ENCODE results near the gene CACNA1C. TPM values are rescaled to one million over a fixed set of nuclear protein-coding genes. Genes with fewer than 3 reads are reported as not detected.
A peak's percentile ranks its signal among the peaks of the same experiment; 100 is the strongest.

CACNA1C gene
- total RNA-seq, 1 donor from 2014 or later, result 102 TPM

- Histone ChIP-seq H3K27ac (no peak overlapping the region), H3K4me3 (no peak overlapping the region), H3K4me1 (peaks cover 0 to 5% of the 10 kb centered on the region in 2 donors), H3K27me3 (no peaks in the 10 kb centered on the region), H3K36me3 (peaks cover 15 to 22% of the 10 kb centered on the region in 2 donors), H3K9me3 (no peaks in the 10 kb centered on the region)
- no peak for DNase-seq (ENCODE audit: low spot score in 2 of 2)
- TF ChIP-seq CTCF (IDR thresholded peaks at IDR 0.05), result no peak
- intact Hi-C loops (cut with DNase I), result no loop called here
Observed at GRCh38 chr12:2578211-2578610, 525.4 kb downstream of the CACNA1C start.

GRCh38 chr12:2578772-2579171, 526.0 kb downstream of the CACNA1C start:
- Histone ChIP-seq H3K36me3 (peaks cover 15 to 24% of the 10 kb centered on the region in 2 donors), H3K4me3 (no peak overlapping the region), H3K27ac (no peak overlapping the region), H3K9me3 (no peaks in the 10 kb centered on the region), H3K4me1 (peaks cover 0 to 6% of the 10 kb centered on the region in 2 donors), H3K27me3 (no peaks in the 10 kb centered on the region)
- TF ChIP-seq CTCF (IDR thresholded peaks at IDR 0.05), result no peak
- no peak for DNase-seq (ENCODE audit: low spot score in 2 of 2)
- intact Hi-C loops (cut with DNase I), result no loop called here

GRCh38 chr12:2580821-2581220, 528.0 kb downstream of the CACNA1C start:
- intact Hi-C loops (cut with DNase I), result loop anchor here (2.0 to 5.0 kb wide), 3 partner anchors 294 to 784 kb away; no protein-coding TSS in a partner anchor
- peaks cover 0 to 6% of the 10 kb centered on the region in 2 donors for H3K4me1 ChIP-seq
- no peak overlapping the region for H3K27ac ChIP-seq
- no peaks in the 10 kb centered on the region for H3K27me3 ChIP-seq
- no peak for DNase-seq (ENCODE audit: low spot score in 2 of 2)
- H3K9me3 ChIP-seq, result no peaks in the 10 kb centered on the region
- H3K4me3 ChIP-seq, result no peak overlapping the region
- H3K36me3 ChIP-seq, result peaks cover 21 to 31% of the 10 kb centered on the region in 2 donors
- TF ChIP-seq CTCF (IDR thresholded peaks at IDR 0.05), result no peak

GRCh38 chr12:2581293-2582045, 528.7 kb downstream of the CACNA1C start:
- H3K27ac ChIP-seq, result no peak overlapping the region
- H3K4me3 ChIP-seq, result no peak overlapping the region
- no peaks in the 10 kb centered on the region for H3K9me3 ChIP-seq
- intact Hi-C loops (cut with DNase I), result loop anchor here (2.0 to 5.0 kb wide), 4 partner anchors 294 to 785 kb away; partner anchors contain the start of gene CACNA1C
- peaks cover 0 to 6% of the 10 kb centered on the region in 2 donors for H3K4me1 ChIP-seq
- no peak for TF ChIP-seq CTCF (IDR thresholded peaks at IDR 0.05)
- DNase-seq (ENCODE audit: low spot score in 2 of 2), result no peak
- H3K27me3 ChIP-seq, result no peaks in the 10 kb centered on the region
- peaks cover 27 to 35% of the 10 kb centered on the region in 2 donors for H3K36me3 ChIP-seq

- intact Hi-C loops (cut with DNase I), result loop anchor here (2.0 to 5.0 kb wide), 3 partner anchors 295 to 545 kb away; partner anchors contain the start of gene CACNA1C
- peak overlapping the region in 1 of 2 donors; percentile 44 for H3K4me3 ChIP-seq
- H3K27ac ChIP-seq, result peak overlapping the region in 1 of 2 donors; percentile 38
- DNase-seq (ENCODE audit: low spot score in 2 of 2), result no peak
- no peaks in the 10 kb centered on the region for H3K27me3 ChIP-seq
- peaks cover 30 to 36% of the 10 kb centered on the region in 2 donors for H3K36me3 ChIP-seq
- H3K4me1 ChIP-seq, result peaks cover 0 to 6% of the 10 kb centered on the region in 2 donors
- H3K9me3 ChIP-seq, result no peaks in the 10 kb centered on the region
- TF ChIP-seq CTCF (IDR thresholded peaks at IDR 0.05), result no peak
Observed at GRCh38 chr12:2582631-2583030, 529.8 kb downstream of the CACNA1C start.
